TTC549 (cell line): ENCODE results near the gene EGR1.

ENCODE experiments used
- FAIRE-seq: peaks from 2 replicates; lab custom pipeline; 2012; peaks lifted over from hg19 to GRCh38; lab: Jason Lieb, UNC

Gene EGR1

DNA sequence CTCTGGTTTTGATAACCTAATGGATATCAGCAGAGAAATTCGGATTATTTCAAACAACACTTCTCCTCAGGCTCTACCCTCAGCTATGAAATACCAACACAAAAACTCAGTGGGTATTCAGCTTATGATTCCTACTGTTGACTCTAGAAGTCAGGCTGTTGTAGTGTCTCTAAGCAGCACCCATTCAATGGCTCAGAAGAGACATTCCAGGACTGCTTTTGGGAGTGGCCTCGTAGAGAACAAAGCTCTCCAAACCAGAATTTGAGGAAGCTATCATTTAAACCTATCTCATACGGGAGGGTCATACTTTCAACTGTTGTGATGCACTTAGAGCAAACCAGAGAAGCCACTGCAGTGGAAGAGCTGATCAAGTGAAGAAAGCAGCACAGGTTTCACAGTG, 43.7 kb downstream of the EGR1 start:
- FAIRE-seq, result no peak

GRCh38 chr5:138514021-138514420, 48.7 kb downstream of the EGR1 start:
- no peak for FAIRE-seq

DNA sequence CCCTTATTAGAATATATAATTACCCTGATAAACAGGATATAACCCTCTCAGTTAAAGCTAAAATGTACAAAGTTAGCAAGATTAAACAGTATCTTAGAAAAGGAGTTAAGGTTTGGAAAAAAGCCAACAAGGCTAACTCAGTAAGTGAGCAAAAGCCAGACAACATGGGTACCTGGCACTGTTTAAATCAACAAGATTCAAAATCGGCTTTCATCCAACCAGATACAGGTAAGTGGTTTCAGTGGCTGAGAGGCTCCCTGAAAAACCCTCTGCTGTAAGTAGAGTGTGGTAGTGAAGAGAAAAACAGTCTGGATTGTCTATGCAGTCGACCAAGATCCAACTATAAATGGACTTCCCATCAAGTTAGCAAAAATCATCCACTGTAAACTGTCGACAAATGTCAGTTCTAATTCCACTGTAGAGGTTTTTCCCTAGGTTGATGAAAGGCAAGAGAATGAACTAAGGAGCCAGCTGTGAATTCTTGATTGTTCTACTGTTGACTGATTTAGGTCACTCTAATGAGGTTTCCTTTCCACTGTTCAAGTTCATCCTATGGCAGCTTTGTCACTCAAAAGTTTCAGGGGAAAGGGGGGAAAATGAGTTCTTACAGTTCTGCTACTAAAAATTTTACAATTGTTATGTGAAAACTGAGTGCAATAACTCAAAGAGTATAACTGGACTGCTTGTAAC, 50.4 kb downstream of the EGR1 start:
- FAIRE-seq, result no peak

DNA sequence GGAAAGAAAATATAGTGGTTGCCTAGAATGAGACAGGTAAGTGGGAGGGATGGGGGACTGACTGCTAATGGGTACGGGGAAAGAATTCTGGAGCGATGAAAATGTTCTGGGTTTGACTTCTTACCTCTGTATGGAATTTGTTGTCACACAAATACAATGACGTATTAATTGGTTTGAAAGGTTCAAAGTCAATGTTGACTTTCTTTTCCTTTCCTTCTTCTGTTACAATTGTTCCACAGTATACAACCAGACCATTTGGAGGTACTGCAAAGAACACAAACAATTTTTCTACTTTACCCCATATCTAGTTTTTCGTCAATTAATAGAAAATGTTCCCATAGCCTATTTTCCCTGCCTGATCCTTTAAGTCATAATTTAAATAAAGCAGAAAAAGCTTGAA, 52.2 kb downstream of the EGR1 start:
- no peak for FAIRE-seq
